ENCODE measurements around the gene RPH3AL.
"Not testable (repeated sequence)": the region's sequence is repeated elsewhere in the genome, so short reads cannot be mapped to it uniquely, and the experiment has no call there.

DNA sequence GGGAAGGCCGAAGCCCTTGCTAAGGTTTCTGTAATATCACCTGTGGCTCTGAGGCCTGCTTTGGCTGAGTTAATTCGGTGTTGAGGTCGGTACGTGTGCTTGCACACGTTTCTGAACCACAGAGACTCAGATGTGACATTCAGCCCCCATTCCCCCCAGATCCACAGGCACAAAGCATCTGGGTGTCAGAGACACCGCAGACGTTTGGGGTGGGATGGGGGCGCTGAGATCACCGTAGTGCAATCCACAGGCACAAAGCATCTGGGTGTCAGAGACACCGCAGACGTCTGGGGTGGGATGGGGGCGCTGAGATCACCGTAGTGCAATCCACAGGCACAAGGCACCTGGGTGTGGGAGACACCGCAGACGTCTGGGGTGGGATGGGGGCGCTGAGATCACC, 151.3 kb downstream of the RPH3AL start:
- TF ChIP-seq, protein P1, sequence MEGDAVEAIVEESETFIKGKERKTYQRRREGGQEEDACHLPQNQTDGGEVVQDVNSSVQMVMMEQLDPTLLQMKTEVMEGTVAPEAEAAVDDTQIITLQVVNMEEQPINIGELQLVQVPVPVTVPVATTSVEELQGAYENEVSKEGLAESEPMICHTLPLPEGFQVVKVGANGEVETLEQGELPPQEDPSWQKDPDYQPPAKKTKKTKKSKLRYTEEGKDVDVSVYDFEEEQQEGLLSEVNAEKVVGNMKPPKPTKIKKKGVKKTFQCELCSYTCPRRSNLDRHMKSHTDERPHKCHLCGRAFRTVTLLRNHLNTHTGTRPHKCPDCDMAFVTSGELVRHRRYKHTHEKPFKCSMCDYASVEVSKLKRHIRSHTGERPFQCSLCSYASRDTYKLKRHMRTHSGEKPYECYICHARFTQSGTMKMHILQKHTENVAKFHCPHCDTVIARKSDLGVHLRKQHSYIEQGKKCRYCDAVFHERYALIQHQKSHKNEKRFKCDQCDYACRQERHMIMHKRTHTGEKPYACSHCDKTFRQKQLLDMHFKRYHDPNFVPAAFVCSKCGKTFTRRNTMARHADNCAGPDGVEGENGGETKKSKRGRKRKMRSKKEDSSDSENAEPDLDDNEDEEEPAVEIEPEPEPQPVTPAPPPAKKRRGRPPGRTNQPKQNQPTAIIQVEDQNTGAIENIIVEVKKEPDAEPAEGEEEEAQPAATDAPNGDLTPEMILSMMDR (IDR thresholded peaks at IDR 0.05), result not testable (repeated sequence)
- not testable (repeated sequence) for TF ChIP-seq POLR2A, POLR2AphosphoS5 (IDR thresholded peaks at IDR 0.05)

All from transverse colon (tissue), 4 donors.